Mesenchymal stem cell (in vitro differentiated cells and primary cell): ENCODE data around the gene CHIT1.
A peak's percentile ranks its signal among the peaks of the same experiment; 100 is the strongest.

ENCODE experiments used
- DNase-seq: peaks from one replicate; pipeline ENCODE4 v3.0.0-alpha.2; 2013
- H2AFZ ChIP-seq: one replicate; pipeline ENCODE4 v1.6.1; 2013; ENCODE audit warnings: low read depth, mild to moderate bottlenecking, control low read depth, inconsistent platforms, low read length, moderate library complexity
- H2AK5ac ChIP-seq: 2 replicates; pipeline ENCODE4 v1.6.1; 2013; ENCODE audit warnings: low read length, moderate library complexity, mild to moderate bottlenecking, inconsistent platforms; ENCODE audit not compliant: severe bottlenecking
- H2BK120ac ChIP-seq: one replicate; pipeline ENCODE4 v1.6.1; 2013; ENCODE audit warnings: low read depth, mild to moderate bottlenecking, inconsistent platforms, low read length, moderate library complexity
- H2BK12ac ChIP-seq, 2 experiments: one replicate each; pipeline ENCODE4 v1.6.1; 2013; ENCODE audit warnings: inconsistent platforms in 2 of 2, low read length in 2 of 2, mild to moderate bottlenecking in 2 of 2, moderate library complexity in 2 of 2, control low read depth in 1 of 2
- H2BK15ac ChIP-seq: one replicate; pipeline ENCODE4 v1.6.1; 2013; ENCODE audit warnings: mild to moderate bottlenecking, low read depth, inconsistent platforms; ENCODE audit not compliant: poor library complexity, severe bottlenecking
- H2BK5ac ChIP-seq: 2 replicates; pipeline ENCODE4 v1.6.1; 2013; ENCODE audit warnings: low read depth, mild to moderate bottlenecking, low read length, control low read depth, inconsistent platforms; ENCODE audit not compliant: poor library complexity, severe bottlenecking
- H3K14ac ChIP-seq, 2 experiments: one replicate each; pipeline ENCODE4 v1.6.1; 2013; ENCODE audit warnings: inconsistent platforms in 2 of 2, low read length in 2 of 2, control low read depth in 1 of 2, mild to moderate bottlenecking in 1 of 2, moderate library complexity in 1 of 2
- H3K18ac ChIP-seq, 2 experiments: one replicate each; pipeline ENCODE4 v1.6.1; 2013; ENCODE audit warnings: inconsistent platforms in 2 of 2, low read length in 2 of 2, control low read depth in 1 of 2, low read depth in 1 of 2, mild to moderate bottlenecking in 1 of 2
- H3K23ac ChIP-seq, 2 experiments: one replicate each; pipeline ENCODE4 v1.6.1; 2013; ENCODE audit warnings: inconsistent platforms in 2 of 2, low read length in 2 of 2, mild to moderate bottlenecking in 2 of 2, moderate library complexity in 2 of 2, control low read depth in 1 of 2
- H3K27ac ChIP-seq: 2 replicates; pipeline ENCODE4 v1.5.1; 2013; ENCODE audit warnings: mild to moderate bottlenecking, moderate library complexity, low read length, control low read depth, inconsistent platforms; ENCODE audit not compliant: poor library complexity, severe bottlenecking
- H3K27me3 ChIP-seq, 2 experiments: 2 replicates each; pipeline versions ENCODE4 v1.6.1 to v1.7.0; 2013; ENCODE audit warnings: low read length in 2 of 2, mild to moderate bottlenecking in 2 of 2, moderate library complexity in 2 of 2, control low read depth in 1 of 2, inconsistent platforms in 1 of 2; ENCODE audit not compliant: control insufficient read depth in 1 of 2, insufficient read depth in 1 of 2
- H3K36me3 ChIP-seq, 2 experiments: 2 replicates each; pipeline versions ENCODE4 v1.6.1 to v1.7.0; 2013; ENCODE audit warnings: low read length in 2 of 2, control low read depth in 1 of 2, inconsistent platforms in 1 of 2, low read depth in 1 of 2, mild to moderate bottlenecking in 1 of 2; ENCODE audit not compliant: insufficient read depth in 2 of 2, control insufficient read depth in 1 of 2
- H3K4ac ChIP-seq, 2 experiments: one replicate each; pipeline ENCODE4 v1.6.1; 2013; ENCODE audit warnings: inconsistent platforms in 2 of 2, low read length in 2 of 2, mild to moderate bottlenecking in 2 of 2, moderate library complexity in 2 of 2, control low read depth in 1 of 2, low read depth in 1 of 2
- H3K4me1 ChIP-seq: 2 replicates; pipeline ENCODE4 v1.6.1; 2013; ENCODE audit warnings: low read depth, low read length, control low read depth; ENCODE audit not compliant: control insufficient read depth, insufficient read depth
- H3K4me2 ChIP-seq: 2 replicates; pipeline ENCODE4 v1.6.1; 2013; ENCODE audit warnings: low read length, mild to moderate bottlenecking, inconsistent platforms; ENCODE audit not compliant: poor library complexity, severe bottlenecking
- H3K4me3 ChIP-seq, 2 experiments: 2 replicates each; pipeline versions ENCODE4 v1.5.1 to v1.7.0; 2013; ENCODE audit warnings: low read length in 2 of 2, mild to moderate bottlenecking in 2 of 2, control low read depth in 1 of 2, low read depth in 1 of 2; ENCODE audit not compliant: insufficient read depth in 1 of 2
- H3K79me1 ChIP-seq: replicated peaks from 2 replicates; pipeline ENCODE4 v1.6.1; 2013; ENCODE audit warnings: mild to moderate bottlenecking, control low read depth, low read length, inconsistent platforms; ENCODE audit not compliant: poor library complexity, severe bottlenecking
- H3K9ac ChIP-seq: 2 replicates; pipeline ENCODE4 v1.7.0; 2013; ENCODE audit warnings: mild to moderate bottlenecking, low read length, moderate library complexity
- H3K9me3 ChIP-seq: 2 replicates; pipeline ENCODE4 v1.7.0; 2013; ENCODE audit warnings: mild to moderate bottlenecking, low read length; ENCODE audit not compliant: control insufficient read depth
- H4K8ac ChIP-seq: one replicate; pipeline ENCODE4 v1.6.1; 2013; ENCODE audit warnings: inconsistent platforms, mild to moderate bottlenecking, low read length, moderate library complexity
- H4K91ac ChIP-seq: one replicate; pipeline ENCODE4 v1.6.1; 2013; ENCODE audit warnings: mild to moderate bottlenecking, low read length, inconsistent platforms
- WGBS: methylation state at CpG from one replicate; pipeline ENCODE4 v1.1.7; 2013; ENCODE audit warnings: mixed read lengths; 5-methylcytosine and 5-hydroxymethylcytosine counted together

Gene CHIT1

GRCh38 chr1:203174324-203174985 lies 55.0 kb downstream of the CHIT1 start:
- no peak overlapping the region for H3K4me2 ChIP-seq
- peak overlapping the region in 1 of 2 experiments; percentile 22 for H3K18ac ChIP-seq
- H3K79me1 ChIP-seq = no peaks in the 10 kb centered on the region
- peak overlapping the region in 1 of 2 experiments; percentile 16 for H3K14ac ChIP-seq
- no peak overlapping the region for H3K23ac ChIP-seq
- H4K8ac ChIP-seq = no peak overlapping the region
- no peak overlapping the region for H3K4ac ChIP-seq
- H2BK12ac ChIP-seq = peak overlapping the region; percentile 6 to 40
- no peak for DNase-seq
- no peak overlapping the region for H2AK5ac ChIP-seq
- H3K9ac ChIP-seq = no peak overlapping the region
- WGBS = 95% methylated on average over 12 of the region's 12 CpGs
- H4K91ac ChIP-seq = peak overlapping the region; percentile 24
- no peak overlapping the region for H3K27ac ChIP-seq
- no peak overlapping the region for H2BK15ac ChIP-seq
- H2BK120ac ChIP-seq = no peak overlapping the region
- H3K9me3 ChIP-seq = no peaks in the 10 kb centered on the region
- H2AFZ ChIP-seq = no peak overlapping the region
- H3K27me3 ChIP-seq = no peaks in the 10 kb centered on the region
- no peak overlapping the region for H2BK5ac ChIP-seq
- no peak overlapping the region for H3K4me3 ChIP-seq
- H3K4me1 ChIP-seq = peaks cover 47% of the 10 kb centered on the region
- peaks cover 7 to 10% of the 10 kb centered on the region in 2 experiments for H3K36me3 ChIP-seq

GRCh38 chr1:203173566-203173965 lies 55.9 kb downstream of the CHIT1 start:
- 80% methylated on average over 5 of the region's 5 CpGs for WGBS
- no peak overlapping the region for H2BK15ac ChIP-seq
- H2AFZ ChIP-seq = no peak overlapping the region
- no peak for DNase-seq
- peak overlapping the region in 1 of 2 experiments; percentile 15 for H2BK12ac ChIP-seq
- H3K4me2 ChIP-seq = no peak overlapping the region
- no peak overlapping the region for H3K14ac ChIP-seq
- H3K23ac ChIP-seq = no peak overlapping the region
- H3K79me1 ChIP-seq = no peaks in the 10 kb centered on the region
- H3K18ac ChIP-seq = no peak overlapping the region
- no peak overlapping the region for H3K4me3 ChIP-seq
- H4K8ac ChIP-seq = no peak overlapping the region
- no peak overlapping the region for H2BK120ac ChIP-seq
- H3K4me1 ChIP-seq = peaks cover 47% of the 10 kb centered on the region
- H3K27ac ChIP-seq = no peak overlapping the region
- no peak overlapping the region for H4K91ac ChIP-seq
- peaks cover 0 to 17% of the 10 kb centered on the region in 2 experiments for H3K36me3 ChIP-seq
- H3K9ac ChIP-seq = no peak overlapping the region
- H2BK5ac ChIP-seq = no peak overlapping the region
- no peak overlapping the region for H3K4ac ChIP-seq
- H3K9me3 ChIP-seq = no peaks in the 10 kb centered on the region
- no peaks in the 10 kb centered on the region for H3K27me3 ChIP-seq
- H2AK5ac ChIP-seq = peak overlapping the region; percentile 21

GRCh38 chr1:203173011-203173555 lies 56.4 kb downstream of the CHIT1 start:
- H3K4me2 ChIP-seq = no peak overlapping the region
- peak overlapping the region; percentile 21 for H2AK5ac ChIP-seq
- no peak overlapping the region for H2BK120ac ChIP-seq
- H4K91ac ChIP-seq = no peak overlapping the region
- H3K14ac ChIP-seq = no peak overlapping the region
- H3K27ac ChIP-seq = no peak overlapping the region
- no peak overlapping the region for H2BK15ac ChIP-seq
- H3K23ac ChIP-seq = no peak overlapping the region
- H2BK12ac ChIP-seq = peak overlapping the region; percentile 15 to 35
- H3K79me1 ChIP-seq = peaks cover 2% of the 10 kb centered on the region
- H3K4me1 ChIP-seq = peaks cover 44% of the 10 kb centered on the region
- no peak overlapping the region for H3K18ac ChIP-seq
- no peak for DNase-seq
- H4K8ac ChIP-seq = no peak overlapping the region
- H3K36me3 ChIP-seq = peaks cover 0 to 22% of the 10 kb centered on the region in 2 experiments
- 91% methylated on average over 2 of the region's 2 CpGs for WGBS
- no peaks in the 10 kb centered on the region for H3K27me3 ChIP-seq
- H3K4me3 ChIP-seq = no peak overlapping the region
- no peak overlapping the region for H2AFZ ChIP-seq
- no peak overlapping the region for H3K9ac ChIP-seq
- no peak overlapping the region for H3K4ac ChIP-seq
- H2BK5ac ChIP-seq = no peak overlapping the region
- H3K9me3 ChIP-seq = no peaks in the 10 kb centered on the region

GRCh38 chr1:203172184-203173010 lies 57.1 kb downstream of the CHIT1 start:
- Histone ChIP-seq H3K14ac (no peak overlapping the region), H2AK5ac (peak overlapping the region; percentile 32), H3K4me3 (no peak overlapping the region), H3K9ac (no peak overlapping the region), H3K27ac (no peak overlapping the region), H4K8ac (no peak overlapping the region), H3K27me3 (no peaks in the 10 kb centered on the region), H3K18ac (no peak overlapping the region), H3K4me2 (no peak overlapping the region), H3K9me3 (no peaks in the 10 kb centered on the region), H2BK5ac (peak overlapping the region; percentile 67), H3K23ac (no peak overlapping the region), H2BK120ac (no peak overlapping the region), H2BK15ac (no peak overlapping the region), H3K36me3 (peaks cover 0 to 28% of the 10 kb centered on the region in 2 experiments), H2BK12ac (peak overlapping the region; percentile 12 to 35), H3K4ac (no peak overlapping the region), H4K91ac (peak overlapping the region; percentile 4), H3K79me1 (peaks cover 5% of the 10 kb centered on the region), H2AFZ (no peak overlapping the region), H3K4me1 (peaks cover 39% of the 10 kb centered on the region)
- DNase-seq = peak; percentile 48
- WGBS = 66% methylated on average over 8 of the region's 8 CpGs
